ENCODE measurements around the gene IRF2.

The IRF2 gene

GRCh38 chr4:184474263-184475095, at the start of gene IRF2:
Gene IRF2 (minus strand): TSS chr4:184474550. CDS start chr4:184429064, 45,486 bp downstream.
- DNase-seq = peak; percentile 60

GRCh38 chr4:184515606-184516005, 41.3 kb upstream of the IRF2 start:
- DNase-seq = no peak

GRCh38 chr4:184514121-184514988, 40.0 kb upstream of the IRF2 start:
- DNase-seq = no peak

- DNase-seq = no peak
Observed at GRCh38 chr4:184513802-184514120, 39.4 kb upstream of the IRF2 start.

GRCh38 chr4:184511156-184511555, 36.8 kb upstream of the IRF2 start:
- no peak for DNase-seq

GRCh38 chr4:184510401-184510800, 36.1 kb upstream of the IRF2 start:
- DNase-seq = no peak

- DNase-seq = no peak
Observed at GRCh38 chr4:184506527-184507121, 32.3 kb upstream of the IRF2 start.

- no peak for DNase-seq
Observed at GRCh38 chr4:184504385-184504784, 30.0 kb upstream of the IRF2 start.

- DNase-seq = no peak
Observed at GRCh38 chr4:184503869-184504300, 29.5 kb upstream of the IRF2 start.

- no peak for DNase-seq
Observed at GRCh38 chr4:184500748-184501589, 26.6 kb upstream of the IRF2 start.

GRCh38 chr4:184499996-184500395, 25.6 kb upstream of the IRF2 start:
- no peak for DNase-seq

GRCh38 chr4:184498598-184498997, 24.2 kb upstream of the IRF2 start:
- DNase-seq = no peak

GRCh38 chr4:184489771-184490170, 15.4 kb upstream of the IRF2 start:
- no peak for DNase-seq

- no peak for DNase-seq
Observed at GRCh38 chr4:184487503-184487902, 13.2 kb upstream of the IRF2 start.

- DNase-seq = no peak
Observed at GRCh38 chr4:184485279-184485678, 10.9 kb upstream of the IRF2 start.

- DNase-seq = no peak
Observed at GRCh38 chr4:184481544-184481943, 7.2 kb upstream of the IRF2 start.

- DNase-seq = no peak
Observed at GRCh38 chr4:184479516-184479950, 5.2 kb upstream of the IRF2 start.

- no peak for DNase-seq
Observed at GRCh38 chr4:184477201-184477999, 3.0 kb upstream of the IRF2 start.

GRCh38 chr4:184476695-184477094, 2.3 kb upstream of the IRF2 start:
- no peak for DNase-seq

- DNase-seq = no peak
Observed at GRCh38 chr4:184475498-184475897, 1.1 kb upstream of the IRF2 start.

GRCh38 chr4:184475096-184475461, 729 bp upstream of the IRF2 start:
- DNase-seq = no peak

Measured in NCI-H1694 (cell line).